Adipose tissue (tissue), 3 donors: ENCODE results near the gene COL9A1. TPM values are rescaled to one million over a fixed set of nuclear protein-coding genes. Genes with fewer than 3 reads are reported as not detected.

Experiments
- H3K27ac ChIP-seq: one replicate; pipeline ENCODE4 v1.5.1; 2013; ENCODE audit warnings: low read depth, low read length
- WGBS, 3 donors: extraction: QIAGEN DNeasy Blood & Tissue Kit; methylation state at CpG; one replicate each; pipeline ENCODE4 v1.1.7; 2013; 5-methylcytosine and 5-hydroxymethylcytosine counted together
- polyA plus RNA-seq, 3 donors: library from polyadenylated mRNA; stranded (reverse); fragments of 200-250 nt; gene quantifications; one replicate each; pipeline ENCODE4 v1.2.3, GENCODE V29; 2013
- donor health status: healthy with polysubstance abuse.
- donor health status: Bipolar disorder and iron deficiency.
- donor health status: healthy.

Gene COL9A1
- polyA plus RNA-seq, 3 donors = 0.07 to 0.31 TPM; not detected in 1

DNA sequence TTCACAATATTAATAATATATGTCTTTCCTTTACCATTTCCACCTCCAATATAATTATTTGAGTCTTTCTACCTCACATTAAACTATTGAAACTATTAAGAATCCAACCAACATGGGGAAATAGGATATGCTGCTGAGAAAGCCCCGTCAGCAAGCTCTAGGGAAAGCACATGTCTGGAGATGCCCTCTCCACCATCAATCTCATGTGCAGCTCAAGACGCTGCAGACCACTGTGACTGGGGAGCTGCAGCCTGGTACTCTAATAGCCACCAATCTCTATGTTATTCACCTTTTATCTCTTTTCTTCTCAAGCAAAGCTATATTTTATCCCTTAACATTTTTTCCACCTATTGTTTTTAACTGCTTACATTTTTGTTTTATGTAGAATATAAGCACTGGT is 50.3 kb downstream of the COL9A1 start:
- H3K27ac ChIP-seq = no peak overlapping the region
- 74 to 87% (median 85%) methylated on average over 2 of the region's 2 CpGs for WGBS, 3 donors

GRCh38 chr6:70246118-70246517 is 56.8 kb downstream of the COL9A1 start:
- no peak overlapping the region for H3K27ac ChIP-seq
- 94 to 96% (median 94%) methylated on average over 7 of the region's 7 CpGs for WGBS, 3 donors

- H3K27ac ChIP-seq = no peak overlapping the region
- 55 to 76% (median 71%) methylated on average over 7 of the region's 7 CpGs for WGBS, 3 donors
Measured at GRCh38 chr6:70241991-70242420, 60.9 kb downstream of the COL9A1 start.

DNA sequence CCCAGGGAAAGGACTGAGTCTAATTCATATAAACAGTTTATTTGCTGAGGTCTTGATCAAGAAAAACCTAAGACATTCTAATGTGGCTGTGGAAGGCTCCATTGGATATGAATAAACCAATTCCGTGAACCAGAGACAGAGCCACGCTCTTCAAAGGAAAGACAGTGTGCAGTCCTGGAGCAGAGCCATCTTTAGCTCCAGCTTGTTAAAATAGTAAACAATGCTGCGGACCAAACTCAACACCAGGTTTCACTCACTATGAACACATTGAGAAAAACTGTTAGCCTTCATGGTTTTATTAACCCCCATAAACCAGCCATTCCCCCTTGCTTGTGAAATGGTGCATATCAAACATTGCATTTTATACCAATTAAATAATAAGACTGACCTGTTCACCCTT is 61.9 kb downstream of the COL9A1 start:
- 55 to 76% (median 65%) methylated on average over 3 of the region's 3 CpGs for WGBS, 3 donors
- H3K27ac ChIP-seq = no peak overlapping the region

GRCh38 chr6:70236343-70236742 is 66.5 kb downstream of the COL9A1 start:
- H3K27ac ChIP-seq = no peak overlapping the region
- 59 to 73% (median 73%) methylated on average over 3 of the region's 3 CpGs for WGBS, 3 donors

DNA sequence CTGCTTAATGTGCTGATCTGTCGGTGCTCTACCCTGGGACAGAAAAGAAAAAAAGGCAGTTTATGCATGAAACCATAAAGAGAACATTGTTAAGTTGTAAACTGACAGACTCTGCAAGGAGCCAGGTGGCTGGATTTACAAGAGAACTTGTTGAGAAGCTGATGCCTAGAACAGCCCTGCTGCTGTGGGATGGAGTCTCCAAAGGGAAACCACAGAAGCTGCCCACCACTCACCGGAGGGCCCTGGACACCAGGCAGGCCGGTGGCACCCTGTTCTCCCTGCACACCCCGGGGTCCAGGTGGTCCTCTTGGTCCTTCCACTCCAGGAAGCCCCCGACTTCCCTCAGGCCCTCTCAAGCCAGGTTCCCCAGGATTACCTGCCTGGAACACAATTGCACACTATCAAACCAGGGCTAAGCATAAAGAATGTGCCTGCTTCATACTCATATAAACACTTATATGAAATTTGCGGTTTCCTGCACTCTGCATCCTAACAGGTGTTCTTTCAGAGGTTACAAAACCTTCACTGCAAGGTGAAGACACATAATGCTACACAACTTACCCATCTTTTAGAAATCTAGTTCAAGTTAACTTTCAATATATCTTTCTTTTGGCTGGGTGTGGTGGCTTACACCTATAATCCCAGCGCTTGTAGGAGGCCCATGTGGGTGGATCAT is 68.2 kb downstream of the COL9A1 start:
- 86 to 91% (median 87%) methylated on average over 7 of the region's 7 CpGs for WGBS, 3 donors
- no peak overlapping the region for H3K27ac ChIP-seq

DNA sequence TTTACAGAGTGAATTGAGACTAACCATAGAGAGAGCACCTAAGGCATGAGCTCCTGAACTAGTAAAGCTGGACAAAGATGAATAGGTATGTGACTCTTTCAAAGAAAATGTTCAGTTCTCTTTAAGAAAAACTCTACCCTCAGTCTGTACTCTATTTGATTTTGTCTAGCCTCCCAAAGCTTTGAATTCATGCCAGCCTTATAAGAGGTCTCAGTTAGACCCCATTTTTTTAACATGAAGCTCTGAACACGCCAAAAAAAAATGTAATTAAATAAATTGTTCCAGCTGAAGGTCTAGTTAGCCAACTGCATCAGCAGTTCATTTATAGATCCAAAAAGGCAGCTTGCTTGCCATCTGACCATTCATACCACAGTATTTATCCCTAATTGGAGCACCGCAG is 71.6 kb downstream of the COL9A1 start:
- no peak overlapping the region for H3K27ac ChIP-seq
- whole genome bisulfite sequencing, 3 donors = 62 to 81% (median 69%) methylated on average over 2 of the region's 2 CpGs

- H3K27ac ChIP-seq = no peak overlapping the region
- WGBS, 3 donors = 67 to 86% (median 68%) methylated on average over 2 of the region's 2 CpGs
Measured at GRCh38 chr6:70225055-70225454, 77.8 kb downstream of the COL9A1 start.

GRCh38 chr6:70222439-70222749 is 80.5 kb downstream of the COL9A1 start:
- 56 to 84% (median 75%) methylated on average over 2 of the region's 2 CpGs for WGBS, 3 donors

DNA sequence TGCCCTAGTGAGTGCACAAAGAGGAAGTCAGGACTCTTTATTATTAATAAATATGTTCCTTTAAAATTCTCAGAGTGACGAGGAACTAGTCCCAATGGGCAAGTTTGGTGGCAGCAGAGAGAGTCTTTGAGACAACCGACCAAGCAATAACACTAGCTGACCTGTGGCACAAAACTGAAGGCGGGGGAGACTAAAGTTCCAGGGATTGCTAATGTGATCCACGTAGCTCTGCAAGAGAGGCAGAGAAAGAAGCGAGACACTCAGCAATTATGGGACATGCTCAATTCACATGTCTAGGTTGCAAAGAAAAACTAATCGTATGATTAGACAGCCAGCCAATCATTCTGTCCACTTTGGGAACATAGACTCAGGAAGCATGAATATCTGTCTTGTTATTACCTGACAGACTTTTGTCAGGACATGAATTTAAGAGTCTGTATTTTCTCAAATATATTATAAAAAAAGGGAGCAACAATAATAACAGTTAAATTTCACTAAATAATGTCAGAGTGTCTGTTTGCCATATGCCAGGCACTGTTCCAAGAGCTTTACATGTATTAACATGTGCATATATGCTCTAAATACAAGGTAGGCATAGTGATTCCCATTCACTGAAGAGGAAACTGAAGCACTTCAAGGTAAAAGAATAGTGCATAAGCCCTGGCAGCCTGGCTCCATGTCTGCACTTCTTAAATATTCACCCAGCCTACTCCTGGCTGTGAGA is 81.0 kb downstream of the COL9A1 start:
- H3K27ac ChIP-seq = no peak overlapping the region
- WGBS, 3 donors = 51 to 64% (median 59%) methylated on average over 6 of the region's 6 CpGs

More at GRCh38 chr6:70222439-70222749, 80.5 kb downstream of the COL9A1 start:
- H3K27ac ChIP-seq = no peak overlapping the region

DNA sequence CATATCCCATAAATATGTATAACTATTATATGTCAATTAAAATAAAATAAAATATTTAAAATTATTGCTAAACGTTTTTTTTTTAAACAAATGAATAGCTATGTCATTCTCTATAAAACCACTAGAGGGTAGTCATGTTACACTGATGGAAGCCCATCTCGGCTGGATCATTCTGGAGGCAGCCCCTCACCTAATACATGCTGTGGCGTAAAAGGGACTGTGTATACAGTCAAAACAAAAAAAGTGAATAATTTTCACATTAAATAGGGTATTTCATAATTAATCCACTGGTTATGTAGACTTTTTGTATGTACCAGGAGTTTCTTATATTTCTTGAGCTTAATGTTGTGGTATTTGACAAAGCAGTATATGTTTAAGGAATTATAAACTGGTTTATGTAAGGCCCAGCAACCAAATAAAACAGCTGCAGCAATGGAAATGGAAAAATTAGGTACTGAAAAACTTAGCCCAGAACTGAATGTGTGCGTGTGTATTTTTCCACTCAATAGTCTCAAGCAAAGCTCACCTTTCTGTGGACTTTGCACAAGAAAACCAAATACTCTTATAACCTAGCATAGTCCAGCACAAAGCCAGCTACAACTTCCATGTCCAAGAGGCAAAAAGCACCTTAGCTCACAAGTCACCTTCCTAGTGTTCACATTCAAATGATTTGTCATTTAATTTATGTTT is 81.7 kb downstream of the COL9A1 start:
- no peak overlapping the region for H3K27ac ChIP-seq
- 13 to 23% (median 17%) methylated on average over 4 of the region's 4 CpGs for WGBS, 3 donors

DNA sequence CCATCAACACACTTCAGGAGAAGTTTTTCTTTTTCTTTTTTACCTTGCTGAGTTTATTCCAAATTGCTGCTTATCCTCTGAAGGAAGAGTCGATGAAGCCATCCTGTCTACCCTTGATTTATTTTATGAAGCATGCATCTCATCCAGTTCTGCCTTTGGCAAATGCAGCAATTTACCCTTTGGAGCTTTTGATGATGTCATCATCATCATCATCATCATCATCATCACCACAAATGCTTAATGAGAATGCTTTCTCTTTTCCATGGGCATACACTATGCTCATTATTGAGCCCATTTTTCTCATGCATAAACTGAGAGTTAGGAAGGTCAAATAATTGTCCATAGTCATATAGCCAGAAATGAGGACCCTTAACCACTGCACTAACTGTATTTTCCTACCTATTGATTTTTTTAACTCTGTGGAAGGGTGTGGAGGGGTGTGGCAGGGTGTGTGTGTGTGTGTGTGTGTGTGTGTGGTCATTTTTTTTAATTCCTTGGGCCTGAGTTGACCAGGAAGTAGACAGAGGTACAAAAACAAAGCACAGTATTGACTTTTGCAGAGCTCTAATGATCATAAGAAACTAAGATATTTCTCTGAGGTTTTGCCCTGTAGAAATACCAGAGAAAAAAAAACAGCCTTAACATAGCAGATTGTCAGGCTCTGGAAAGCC is 82.8 kb downstream of the COL9A1 start:
- no peak overlapping the region for H3K27ac ChIP-seq
- WGBS, 3 donors = 75 to 77% (median 76%) methylated on average over 1 of the region's 1 CpG

DNA sequence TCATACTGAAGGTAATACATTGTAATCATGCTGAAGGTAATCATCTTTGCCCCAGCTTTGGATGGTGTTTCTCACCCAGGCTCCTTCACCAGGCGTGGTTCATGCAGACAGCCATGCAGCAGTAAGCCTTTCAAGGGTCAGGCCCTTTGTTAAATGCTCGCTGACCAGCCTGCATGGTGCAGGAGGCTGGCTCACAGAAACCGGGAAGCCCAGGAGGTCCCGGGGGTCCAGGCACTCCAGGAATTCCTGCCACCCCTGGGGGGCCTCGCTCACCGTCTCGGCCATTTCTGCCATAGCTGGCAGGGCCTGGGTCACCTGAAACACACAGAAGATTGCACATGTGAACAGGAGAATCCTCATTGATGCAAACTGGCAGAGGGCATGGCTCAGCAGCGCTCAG is 86.1 kb downstream of the COL9A1 start:
- no peak overlapping the region for H3K27ac ChIP-seq

DNA sequence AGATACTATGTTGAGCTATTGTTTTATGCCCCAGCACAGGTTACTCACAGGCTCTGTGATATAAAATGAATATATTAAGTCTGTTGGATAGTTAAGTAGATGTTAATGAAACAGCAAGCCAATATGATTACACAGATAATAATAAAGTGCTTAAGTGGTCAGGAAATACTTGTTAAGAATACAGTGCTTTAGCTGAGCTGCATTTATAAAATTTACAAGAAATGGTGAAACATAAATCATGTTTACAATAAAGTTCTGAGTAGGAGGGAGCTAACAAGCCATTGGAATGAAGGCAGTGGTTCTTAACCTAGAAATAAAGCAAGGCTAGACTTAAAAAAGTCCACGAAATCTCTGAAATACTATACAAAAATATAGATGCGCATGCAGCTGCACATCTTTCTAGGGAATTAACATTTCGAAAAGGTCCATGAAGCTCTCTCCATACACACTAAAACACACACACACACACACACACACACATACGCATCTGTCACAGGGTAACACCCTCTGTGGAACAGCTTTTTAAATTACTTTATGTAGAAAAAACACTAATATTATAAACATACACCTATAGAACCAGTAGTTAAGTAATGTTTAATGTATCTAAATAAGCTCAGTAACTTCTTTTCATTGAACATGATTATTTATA is 87.3 kb downstream of the COL9A1 start:
- 85 to 86% (median 86%) methylated on average over 4 of the region's 4 CpGs for WGBS, 3 donors
- no peak overlapping the region for H3K27ac ChIP-seq

More for the DNA sequence above, 86.1 kb downstream of the COL9A1 start:
- WGBS, 3 donors = 59 to 65% (median 60%) methylated on average over 8 of the region's 8 CpGs

- 53 to 58% (median 53%) methylated on average over 2 of the region's 2 CpGs for WGBS, 3 donors
- H3K27ac ChIP-seq = no peak overlapping the region
Measured at GRCh38 chr6:70210462-70210861, 92.4 kb downstream of the COL9A1 start.

- H3K27ac ChIP-seq = no peak overlapping the region
- 61 to 86% (median 71%) methylated on average over 1 of the region's 1 CpG for WGBS, 3 donors
Measured at GRCh38 chr6:70208235-70208790, 94.6 kb downstream of the COL9A1 start.

DNA sequence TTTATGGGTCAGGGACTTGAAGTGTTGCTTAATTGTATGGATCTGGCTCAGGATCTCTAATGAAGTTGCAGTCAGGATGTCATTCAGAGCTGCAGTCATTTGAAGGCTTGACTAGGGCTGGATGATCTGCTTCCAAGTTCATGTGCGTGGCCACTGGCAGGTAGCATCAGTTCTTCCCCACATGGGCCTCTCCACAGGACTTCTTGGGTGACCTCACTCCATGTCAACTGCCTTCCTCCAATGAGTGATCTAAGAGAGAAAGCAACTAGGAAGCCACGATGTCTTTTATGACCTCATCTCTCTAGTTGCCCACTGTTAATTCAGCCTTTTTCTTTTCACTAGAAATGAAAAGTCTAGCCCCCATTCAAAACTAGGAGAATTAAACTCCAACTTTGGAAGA is 104.1 kb downstream of the COL9A1 start:
- 67 to 86% (median 71%) methylated on average over 2 of the region's 2 CpGs for WGBS, 3 donors
- H3K27ac ChIP-seq = no peak overlapping the region

DNA sequence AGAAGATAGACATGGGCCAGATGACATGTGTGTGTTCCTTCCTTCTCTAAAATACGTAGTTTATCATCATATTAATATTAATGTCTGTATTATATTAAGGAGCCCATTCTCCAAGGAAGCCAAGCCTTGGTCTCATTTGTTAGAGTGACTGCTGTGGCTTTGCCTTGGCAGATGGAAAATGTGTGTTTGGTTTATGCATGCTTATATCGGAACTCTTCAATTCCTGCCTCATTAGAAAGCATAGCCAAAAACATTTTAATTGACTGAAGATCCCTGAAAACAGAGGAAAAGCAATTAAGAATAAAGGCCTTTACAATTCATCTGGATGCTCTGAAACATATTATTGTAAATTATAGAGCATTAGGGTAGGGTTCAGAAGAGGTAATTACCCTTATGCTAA is 106.4 kb downstream of the COL9A1 start:
- H3K27ac ChIP-seq = no peak overlapping the region
- 87 to 92% (median 90%) methylated on average over 2 of the region's 2 CpGs for WGBS, 3 donors
